GM12801 (cell line): ENCODE measurements around the gene TH.

ENCODE experiments used
- CTCF ChIP-seq: IDR thresholded peaks from one replicate; pipeline ENCODE4 v1.5.1; 2011; ENCODE audit warnings: control low read depth; ENCODE audit not compliant: insufficient read length; ENCODE audit errors: extremely low read depth

TH gene

GRCh38 chr11:2149864-2150847 is 21.5 kb downstream of the TH start:
- TF ChIP-seq CTCF = no peak

GRCh38 chr11:2149460-2149859 is 22.2 kb downstream of the TH start:
- no peak for TF ChIP-seq CTCF

GRCh38 chr11:2148595-2148994 is 23.0 kb downstream of the TH start:
- TF ChIP-seq CTCF = no peak

- TF ChIP-seq CTCF = no peak
Measured at GRCh38 chr11:2147391-2147790, 24.2 kb downstream of the TH start.

GRCh38 chr11:2146051-2146450 is 25.6 kb downstream of the TH start:
- TF ChIP-seq CTCF = no peak

- TF ChIP-seq CTCF = no peak
Measured at GRCh38 chr11:2144544-2145248, 26.9 kb downstream of the TH start.

GRCh38 chr11:2143799-2144543 is 27.6 kb downstream of the TH start:
- TF ChIP-seq CTCF = no peak
